Inferior parietal cortex (tissue), 1 donor: ENCODE results near the gene WDR37.
"Not testable (repeated sequence)": the region's sequence is repeated elsewhere in the genome, so short reads cannot be mapped to it uniquely, and the experiment has no call there.

Experiments used
- DNase-seq: peaks from one replicate; pipeline ENCODE4 v3.0.0-alpha.2; 2016; ENCODE audit errors: extremely low spot score

Gene WDR37, protein sequence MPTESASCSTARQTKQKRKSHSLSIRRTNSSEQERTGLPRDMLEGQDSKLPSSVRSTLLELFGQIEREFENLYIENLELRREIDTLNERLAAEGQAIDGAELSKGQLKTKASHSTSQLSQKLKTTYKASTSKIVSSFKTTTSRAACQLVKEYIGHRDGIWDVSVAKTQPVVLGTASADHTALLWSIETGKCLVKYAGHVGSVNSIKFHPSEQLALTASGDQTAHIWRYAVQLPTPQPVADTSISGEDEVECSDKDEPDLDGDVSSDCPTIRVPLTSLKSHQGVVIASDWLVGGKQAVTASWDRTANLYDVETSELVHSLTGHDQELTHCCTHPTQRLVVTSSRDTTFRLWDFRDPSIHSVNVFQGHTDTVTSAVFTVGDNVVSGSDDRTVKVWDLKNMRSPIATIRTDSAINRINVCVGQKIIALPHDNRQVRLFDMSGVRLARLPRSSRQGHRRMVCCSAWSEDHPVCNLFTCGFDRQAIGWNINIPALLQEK

DNA sequence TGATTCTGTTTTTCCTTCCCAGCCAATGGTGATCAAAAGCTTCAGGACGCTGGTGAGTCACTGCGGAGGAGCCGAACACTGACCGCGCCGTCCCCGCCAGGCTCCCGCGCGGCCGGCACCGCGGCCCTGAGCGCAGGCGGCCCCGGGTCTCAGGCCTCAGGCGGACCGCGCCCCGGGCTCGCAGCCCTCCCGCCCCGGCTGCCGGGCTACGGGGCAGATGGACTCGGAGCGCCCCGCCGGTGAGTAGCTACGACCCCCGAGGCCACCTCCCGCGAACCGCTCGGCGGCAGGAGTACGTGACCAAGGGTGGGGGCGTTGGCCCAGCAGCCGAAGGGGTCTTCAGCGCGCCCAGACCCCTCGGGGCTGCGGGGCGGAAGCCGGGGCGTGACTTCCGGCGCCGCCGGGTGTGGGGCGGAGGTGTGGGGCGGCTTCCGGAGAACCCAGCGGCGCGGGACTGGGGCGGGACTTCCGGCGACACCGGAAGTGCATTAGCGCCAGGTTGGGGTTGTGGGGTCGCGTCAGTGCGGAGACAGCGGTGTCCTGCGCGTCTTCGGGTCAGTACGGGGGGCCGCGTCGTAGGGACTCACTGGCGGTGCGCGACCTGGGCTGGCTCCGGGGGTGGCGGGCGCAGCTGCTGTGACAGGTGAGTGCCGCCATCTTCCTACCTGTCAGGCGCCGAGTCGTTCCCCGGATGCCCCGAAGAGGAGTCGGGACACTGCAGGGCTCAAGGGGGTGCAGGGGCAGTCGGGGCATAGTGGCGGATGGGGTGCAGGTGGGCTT is at the start of gene WDR37:
TSS of gene WDR37 (plus strand) at position 60 of the 780 bp plus-strand sequence. CDS start 15,771 bp downstream, outside the sequence.
- peak; percentile 82 for DNase-seq

DNA sequence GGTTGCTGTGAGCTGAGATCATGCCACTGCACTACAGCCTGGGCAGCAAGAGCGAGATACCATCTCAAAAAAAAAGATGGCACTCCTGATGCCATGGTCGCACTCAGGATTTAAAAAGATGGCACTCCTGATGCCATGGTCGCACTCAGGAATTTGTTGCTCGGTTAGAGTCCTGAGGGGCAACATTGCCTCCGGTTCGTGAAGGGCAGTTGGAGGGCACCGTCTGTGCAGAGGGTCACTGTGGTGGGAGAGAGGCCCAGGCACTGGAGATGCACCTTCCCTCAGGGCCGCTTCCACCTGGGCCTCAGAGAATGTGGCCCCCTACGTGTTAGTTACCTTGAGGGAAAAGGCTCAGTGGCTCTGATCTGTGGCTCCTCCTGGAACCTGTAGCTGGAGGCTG is 49.6 kb upstream of the WDR37 start:
- DNase-seq: no peak

DNA sequence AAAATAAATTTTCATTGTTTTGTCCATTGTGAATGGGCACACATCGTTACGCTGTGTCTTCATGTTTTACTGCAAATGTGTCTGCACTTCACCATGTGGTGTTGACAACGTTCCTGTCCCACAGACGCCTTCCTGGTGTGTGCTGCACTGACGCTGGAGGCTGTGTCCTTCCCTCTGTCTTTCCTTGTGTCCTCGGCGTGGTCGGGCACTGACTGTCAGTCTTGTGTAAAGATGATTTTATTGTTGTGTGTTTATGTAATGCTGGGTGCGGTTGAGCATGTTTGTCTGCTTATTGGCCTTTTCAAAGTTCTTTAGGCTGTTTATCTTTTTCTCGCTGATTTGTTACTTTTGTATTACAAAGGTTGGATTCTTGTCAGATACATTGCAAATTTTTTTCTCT is 48.6 kb upstream of the WDR37 start:
- no peak for DNase-seq

DNA sequence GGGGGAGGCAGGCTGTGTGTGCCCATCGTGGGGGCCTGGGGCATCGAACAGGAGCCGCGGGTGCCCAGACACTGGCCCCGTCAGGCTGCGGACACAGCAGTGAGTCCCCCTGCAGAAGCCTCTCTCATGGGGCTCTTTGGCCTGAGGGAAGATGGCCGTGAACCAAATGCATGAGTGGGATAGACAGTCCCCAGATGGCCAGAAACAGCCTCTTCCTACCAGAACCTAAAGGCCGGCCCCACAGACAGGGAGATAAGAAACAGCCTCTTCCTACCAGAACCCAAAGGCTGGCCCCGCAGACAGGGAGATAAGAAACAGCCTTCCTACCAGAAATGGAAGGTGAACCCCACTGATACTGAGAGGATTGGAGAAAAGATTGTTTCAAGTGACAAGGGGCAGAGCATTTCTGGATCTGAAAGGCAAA is 47.1 kb upstream of the WDR37 start:
- no peak for DNase-seq

GRCh38 chr10:1009947-1010346 is 46.2 kb upstream of the WDR37 start:
- DNase-seq: not testable (repeated sequence)

GRCh38 chr10:1010703-1011102 is 45.5 kb upstream of the WDR37 start:
- no peak for DNase-seq

DNA sequence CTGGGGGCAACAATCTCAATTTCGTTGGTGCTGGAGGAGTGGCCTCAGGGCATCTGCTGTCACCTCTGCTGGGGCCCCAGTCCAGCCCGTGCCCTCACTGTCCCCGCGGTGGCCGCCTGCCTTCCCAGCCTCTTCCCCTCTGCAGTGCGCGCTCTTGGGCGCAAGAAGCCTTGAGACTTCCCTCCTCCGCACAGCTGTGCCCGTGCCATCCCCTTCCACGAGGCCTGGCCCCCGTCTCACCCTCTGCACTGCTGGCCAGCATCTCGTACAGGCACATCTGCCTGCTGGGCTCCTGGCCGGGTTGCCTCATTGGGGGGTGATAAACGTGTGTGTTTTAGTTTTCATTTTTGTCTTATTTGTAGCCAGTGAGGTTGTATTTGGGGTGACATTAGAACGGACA is 44.5 kb upstream of the WDR37 start:
- DNase-seq: no peak

GRCh38 chr10:1015688-1016087 is 40.5 kb upstream of the WDR37 start:
- DNase-seq: no peak

DNA sequence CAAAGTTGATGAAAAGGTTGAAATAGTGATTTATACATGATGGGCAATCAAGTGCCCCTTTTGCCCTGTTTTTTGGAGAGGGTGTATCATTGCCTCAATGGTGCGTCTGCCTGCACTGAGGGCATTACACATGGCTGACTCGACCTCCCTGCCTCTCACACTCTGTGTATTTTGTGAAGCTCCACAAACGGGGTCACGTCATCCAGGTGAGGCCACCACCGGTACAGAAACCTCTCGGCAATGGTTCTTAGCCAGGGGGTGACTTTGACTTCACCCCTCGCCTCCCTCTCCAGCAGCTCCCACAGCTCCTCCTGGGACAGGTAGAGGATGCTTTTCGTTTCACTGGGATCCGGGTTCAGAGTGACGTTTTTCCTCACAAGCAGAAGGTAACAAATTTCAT is 36.8 kb upstream of the WDR37 start:
- DNase-seq: no peak

DNA sequence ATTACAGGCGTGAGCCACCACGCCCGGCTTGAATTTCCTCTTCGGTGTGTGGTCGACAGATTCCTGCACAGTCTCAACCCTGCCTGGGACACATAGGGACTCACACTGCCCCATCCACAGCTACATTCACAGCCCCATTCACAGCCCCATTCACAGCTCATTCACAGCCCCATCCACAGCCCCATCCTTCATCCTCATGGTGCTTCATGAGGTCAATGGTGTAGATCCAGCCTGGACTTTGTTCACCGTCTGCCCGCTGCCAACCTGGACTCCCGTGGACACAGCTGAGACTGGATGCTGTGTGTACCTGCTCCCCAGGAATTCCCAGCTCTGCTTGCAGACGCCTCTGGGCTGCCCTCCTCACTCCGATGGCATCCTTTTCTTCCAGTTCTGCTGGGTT is 35.7 kb upstream of the WDR37 start:
- no peak for DNase-seq

- no peak for DNase-seq
Measured at GRCh38 chr10:1020958-1021357, 35.2 kb upstream of the WDR37 start.

- DNase-seq: peak; percentile 52
Measured at GRCh38 chr10:1022413-1022812, 33.8 kb upstream of the WDR37 start.

- no peak for DNase-seq
Measured at GRCh38 chr10:1024103-1024502, 32.1 kb upstream of the WDR37 start.

DNA sequence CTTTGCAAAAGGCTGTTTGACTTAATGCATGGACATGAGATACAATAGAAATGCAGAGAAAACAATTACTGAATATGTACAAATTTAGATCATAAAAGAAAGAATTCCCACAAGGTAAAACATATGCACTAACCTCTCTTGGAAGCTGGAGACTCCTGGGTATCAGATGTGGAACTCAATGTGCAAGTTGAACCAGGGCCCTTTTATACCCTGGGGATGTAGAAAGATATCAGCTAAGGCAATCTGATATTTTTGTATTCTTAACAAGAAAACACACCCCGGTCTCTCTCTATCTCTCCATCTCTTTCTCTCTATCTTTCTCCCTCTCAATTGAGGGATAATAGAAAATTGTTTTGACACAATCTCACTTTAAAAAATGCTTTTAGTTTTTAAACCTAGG is 30.5 kb upstream of the WDR37 start, which contains the start of gene IDI2:
TSS of gene IDI2 (minus strand) at position 177 of the 400 bp plus-strand sequence. CDS start 1,136 bp downstream, outside the sequence.
- no peak for DNase-seq

GRCh38 chr10:1026578-1026977 is 29.6 kb upstream of the WDR37 start:
- no peak for DNase-seq

DNA sequence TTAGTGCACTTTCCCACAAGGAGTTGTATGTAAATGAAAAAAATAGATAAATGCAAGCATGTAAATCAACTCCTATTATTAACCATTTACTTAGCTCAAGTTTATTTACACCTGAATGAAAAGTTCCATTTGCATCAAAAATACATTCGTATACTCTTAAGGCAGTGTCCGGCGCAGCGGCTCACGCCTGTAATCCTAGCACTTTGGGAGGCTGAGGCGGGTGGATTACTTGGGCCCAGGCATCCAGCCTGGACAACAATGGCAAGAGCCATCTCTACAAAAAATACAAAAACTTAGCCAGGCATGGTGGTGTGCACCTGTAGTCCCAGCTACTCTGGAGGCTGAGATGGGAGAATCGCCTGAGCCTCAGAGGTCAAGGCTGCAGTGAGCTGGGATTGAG is 26.3 kb upstream of the WDR37 start:
- no peak for DNase-seq

- DNase-seq: no peak
Measured at GRCh38 chr10:1033601-1034000, 22.6 kb upstream of the WDR37 start.

DNA sequence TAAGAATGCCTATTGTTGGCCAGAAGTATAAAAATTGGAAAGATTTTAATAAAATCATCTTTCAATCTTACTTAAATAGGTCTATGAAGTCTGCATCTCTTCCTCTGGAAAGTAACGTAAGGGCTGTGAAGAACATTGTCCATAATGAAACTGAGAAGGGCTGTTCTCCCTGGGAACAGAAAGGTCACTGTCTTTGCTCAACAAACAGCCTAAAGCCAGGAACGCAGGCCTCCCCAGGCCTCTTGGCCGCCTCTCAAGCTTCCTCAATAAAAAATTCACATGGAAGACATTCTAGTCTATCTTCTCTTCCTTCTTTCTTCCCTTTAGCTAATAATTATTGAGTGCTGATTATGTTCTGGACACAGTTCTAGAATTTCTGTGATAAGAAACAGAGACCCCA is 21.4 kb upstream of the WDR37 start:
- DNase-seq: peak; percentile 64

DNA sequence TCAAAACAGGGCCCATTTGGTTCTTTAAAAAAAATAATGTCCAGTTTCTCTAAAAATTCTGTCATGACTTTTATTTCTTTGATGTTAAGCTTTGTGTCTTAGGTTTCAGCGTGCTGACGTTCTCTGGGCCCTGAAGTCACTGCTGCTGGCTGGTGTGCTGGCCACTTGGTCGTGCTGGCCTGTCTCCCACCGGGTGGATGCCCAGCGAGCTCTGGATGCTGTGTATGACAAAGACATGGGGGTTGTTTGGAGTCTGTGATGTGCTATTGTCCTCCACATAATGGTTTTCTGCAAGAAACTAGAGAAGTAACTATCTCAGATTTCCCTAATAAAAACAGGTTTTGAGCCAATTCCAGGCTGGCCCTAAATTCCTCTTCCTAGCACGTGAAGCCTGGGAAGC is 21.0 kb upstream of the WDR37 start:
- DNase-seq: peak; percentile 38

DNA sequence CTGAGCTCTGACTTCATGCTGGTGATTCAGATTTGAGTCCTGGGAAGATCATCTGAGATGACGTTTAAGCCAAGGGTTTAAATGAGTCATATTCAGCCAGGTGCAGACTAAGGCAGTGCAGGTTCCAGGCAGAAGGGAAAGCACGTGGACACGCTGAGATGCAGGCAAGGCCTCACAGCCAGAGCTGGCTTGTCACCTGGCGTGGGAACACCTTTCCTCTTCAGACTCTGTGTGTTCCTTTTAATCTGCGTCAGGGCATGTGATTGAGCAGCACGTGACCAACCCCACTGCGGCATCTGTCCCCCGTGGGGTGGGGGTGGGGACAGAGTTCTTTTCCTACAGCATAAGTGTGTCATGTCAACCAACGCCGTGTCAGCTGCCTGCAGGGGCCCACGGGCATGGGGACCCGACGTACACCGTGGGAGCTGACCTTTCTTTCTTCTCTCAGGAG is 19.8 kb upstream of the WDR37 start:
- no peak for DNase-seq

DNA sequence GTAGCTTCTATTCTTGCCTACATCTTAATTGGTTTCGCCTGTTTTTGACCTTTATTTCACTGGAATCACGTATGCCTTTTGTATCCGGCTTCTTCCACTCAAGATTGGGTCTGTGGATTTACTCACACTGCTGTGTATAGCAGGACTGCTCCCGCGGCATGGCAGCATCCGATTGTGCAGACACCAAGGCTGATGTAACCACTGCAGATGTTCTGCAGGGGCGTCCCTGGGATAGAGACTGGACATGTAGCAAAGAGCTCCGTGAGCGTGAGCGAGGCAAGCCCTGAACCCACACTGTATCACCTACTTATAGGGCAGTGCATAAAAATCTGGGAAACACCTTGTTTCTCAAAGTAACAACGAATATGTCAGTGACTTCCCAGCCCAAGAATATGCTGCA is 19.1 kb upstream of the WDR37 start:
- no peak for DNase-seq

DNA sequence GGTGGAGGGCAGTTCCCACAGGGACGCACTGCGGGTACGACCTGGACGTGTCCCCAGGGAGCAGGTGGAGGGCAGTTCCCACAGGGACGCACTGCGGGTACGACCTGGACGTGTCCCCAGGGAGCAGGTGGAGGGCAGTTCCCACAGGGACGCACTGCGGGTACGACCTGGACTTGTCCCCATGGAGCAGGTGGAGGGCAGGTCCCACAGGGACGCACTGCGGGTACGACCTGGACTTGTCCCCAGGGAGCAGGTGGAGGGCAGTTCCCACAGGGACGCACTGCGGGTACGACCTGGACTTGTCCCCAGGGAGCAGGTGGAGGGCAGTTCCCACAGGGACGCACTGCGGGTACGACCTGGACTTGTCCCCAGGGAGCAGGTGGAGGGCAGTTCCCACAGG is 17.4 kb upstream of the WDR37 start:
- DNase-seq: not testable (repeated sequence)

DNA sequence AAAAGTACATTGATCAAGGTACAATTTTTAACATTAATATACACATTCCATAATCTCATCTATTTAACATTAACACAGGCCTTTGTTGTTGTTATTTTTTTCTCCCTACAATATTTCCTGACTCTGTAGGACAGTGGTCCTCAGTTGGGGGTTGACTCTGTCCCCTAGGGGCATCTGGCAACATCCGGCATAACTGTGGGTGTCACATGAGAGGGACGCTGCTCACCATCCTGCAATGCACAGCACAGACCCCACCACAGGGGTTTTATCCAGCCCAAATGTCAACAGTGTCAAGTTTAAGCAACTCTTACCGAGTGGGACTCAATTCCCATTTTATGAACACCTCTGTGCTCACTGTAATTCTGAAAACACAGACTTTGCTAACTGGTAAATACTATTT is 16.1 kb upstream of the WDR37 start:
- no peak for DNase-seq
